Liver (tissue), 9 donors: Measurements from ENCODE around the gene SPATA33. TPM values are rescaled to one million over a fixed set of nuclear protein-coding genes. Genes with fewer than 3 reads are reported as not detected.

Source experiments
- DNase-seq: peaks from one replicate; pipeline ENCODE4 v3.0.0-alpha.2; 2017; ENCODE audit warnings: low spot score
- H3K27ac ChIP-seq, 2 donors: one replicate each; pipeline ENCODE4 v1.7.0; 2013; ENCODE audit warnings: inconsistent platforms in 2 of 2, low read length in 2 of 2, control low read depth in 1 of 2, low read depth in 1 of 2, mild to moderate bottlenecking in 1 of 2
- H3K27me3 ChIP-seq, 4 donors: one replicate each; pipeline versions ENCODE4 v1.6.1 to v1.7.0; 2013; ENCODE audit warnings: low read length in 3 of 4, inconsistent platforms in 1 of 4, mild to moderate bottlenecking in 1 of 4, moderate library complexity in 1 of 4; ENCODE audit not compliant: control insufficient read depth in 4 of 4, insufficient read depth in 4 of 4
- H3K36me3 ChIP-seq, 4 donors: one replicate each; pipeline versions ENCODE4 v1.6.1 to v1.7.0; 2013; ENCODE audit warnings: low read length in 3 of 4, mild to moderate bottlenecking in 3 of 4, low read depth in 1 of 4, moderate library complexity in 1 of 4; ENCODE audit not compliant: control insufficient read depth in 4 of 4, insufficient read depth in 3 of 4
- H3K4me1 ChIP-seq, 4 donors: one replicate each; pipeline versions ENCODE4 v1.6.1 to v1.7.0; 2013; ENCODE audit warnings: low read length in 3 of 4, mild to moderate bottlenecking in 3 of 4, moderate library complexity in 1 of 4; ENCODE audit not compliant: control insufficient read depth in 4 of 4, insufficient read depth in 4 of 4
- H3K4me3 ChIP-seq, 3 donors: one replicate each; pipeline versions ENCODE4 v1.6.1 to v1.7.0; 2013; ENCODE audit warnings: low read length in 3 of 3, control low read depth in 1 of 3, low read depth in 1 of 3, mild to moderate bottlenecking in 1 of 3
- H3K9ac ChIP-seq, 2 donors: one replicate each; pipeline ENCODE4 v1.7.0; 2013; ENCODE audit warnings: low read length in 2 of 2, mild to moderate bottlenecking in 2 of 2, moderate library complexity in 2 of 2, control low read depth in 1 of 2, low read depth in 1 of 2
- H3K9me3 ChIP-seq, 4 donors: one replicate each; pipeline versions ENCODE4 v1.6.1 to v1.7.0; 2013; ENCODE audit warnings: low read length in 3 of 4; ENCODE audit not compliant: control insufficient read depth in 4 of 4
- EGR1 ChIP-seq, 2 donors: IDR thresholded peaks; 2 replicates each; pipeline ENCODE4 v1.6.1; 2016 to 2018; ENCODE audit warnings: antibody characterized with exemption in 2 of 2, low read depth in 2 of 2
- FOXA1 ChIP-seq: IDR thresholded peaks from 2 replicates; pipeline ENCODE4 v1.6.1; 2016; ENCODE audit warnings: antibody characterized with exemption
- FOXA2 ChIP-seq: IDR thresholded peaks from 2 replicates; pipeline ENCODE4 v1.6.1; 2016; ENCODE audit warnings: antibody characterized with exemption
- GABPA ChIP-seq, 2 donors: IDR thresholded peaks in 1 of 2; conservative IDR thresholded peaks in 1 of 2; 2 replicates each; pipeline ENCODE4 v1.6.1; 2016; ENCODE audit warnings: antibody characterized with exemption in 2 of 2, mild to moderate bottlenecking in 1 of 2, moderate library complexity in 1 of 2
- HNF4A ChIP-seq, 2 donors: conservative IDR thresholded peaks; 2 replicates each; pipeline ENCODE4 v1.6.1; 2016; ENCODE audit warnings: antibody characterized with exemption in 2 of 2, mild to moderate bottlenecking in 2 of 2
- HNF4G ChIP-seq: IDR thresholded peaks from 2 replicates; pipeline ENCODE4 v1.6.1; 2016; ENCODE audit warnings: antibody characterized with exemption
- JUND ChIP-seq, 2 donors: IDR thresholded peaks; 2 replicates each; pipeline ENCODE4 v1.6.1; 2016; ENCODE audit warnings: antibody characterized with exemption in 2 of 2
- NR2F2 ChIP-seq: IDR thresholded peaks from 2 replicates; pipeline ENCODE4 v1.6.1; 2016; ENCODE audit warnings: antibody characterized with exemption
- REST ChIP-seq: IDR thresholded peaks from 2 replicates; pipeline ENCODE4 v1.6.1; 2016; ENCODE audit warnings: antibody characterized with exemption, mild to moderate bottlenecking
- RXRA ChIP-seq, 2 donors: IDR thresholded peaks; 2 replicates each; pipeline ENCODE4 v1.6.1; 2017 to 2018; ENCODE audit warnings: antibody characterized with exemption in 2 of 2, mild to moderate bottlenecking in 1 of 2
- SP1 ChIP-seq: IDR thresholded peaks from 2 replicates; pipeline ENCODE4 v1.6.1; 2018; ENCODE audit warnings: antibody characterized with exemption, mild to moderate bottlenecking
- TAF1 ChIP-seq: conservative IDR thresholded peaks from 2 replicates; pipeline ENCODE4 v1.6.1; 2016; ENCODE audit warnings: antibody characterized with exemption, mild to moderate bottlenecking
- YY1 ChIP-seq: IDR thresholded peaks from 2 replicates; pipeline ENCODE4 v1.6.1; 2016; ENCODE audit warnings: antibody characterized with exemption, mild to moderate bottlenecking
- WGBS: extraction: QIAGEN DNeasy Blood & Tissue Kit; methylation state at CpG from one replicate; pipeline ENCODE4 v1.1.7; 2013; 5-methylcytosine and 5-hydroxymethylcytosine counted together
- polyA plus RNA-seq, 2 donors: library from polyadenylated mRNA; stranded (reverse) in 1 of 2; unstranded in 1 of 2; fragments of 200-250 nt in 1 of 2; fragments of >200 nt in 1 of 2; fragmentation: Nextera tagmentation in 1 of 2; extraction: Ambion mirVana in 1 of 2; gene quantifications; one replicate each; pipeline versions ENCODE4 v1.2.1 to v1.2.3, GENCODE V29; 2013 to 2015
- total RNA-seq, 2 donors: library from RNA; depleted of rRNA; stranded (reverse); fragments of >200 nt; gene quantifications; one replicate each; pipeline ENCODE4 v1.2.3, GENCODE V29; 2014
- TF ChIP-seq, protein P1 (sequence below): IDR thresholded peaks from 2 replicates; pipeline ENCODE4 v1.6.1; 2016; ENCODE audit warnings: antibody characterized with exemption
- TF ChIP-seq, protein P2 (sequence below): IDR thresholded peaks from 2 replicates; pipeline ENCODE4 v1.6.1; 2016; ENCODE audit warnings: antibody characterized with exemption
- donor health status: healthy.
- donor health status: healthy.
- donor health status: healthy.
- donor health status: healthy.
- donor health status: healthy.

Gene SPATA33
- total and polyA plus RNA-seq, 4 donors, result 1.6 to 3.6 (median 3.4) TPM

- TF ChIP-seq SP1 (no peak), EGR1 (IDR thresholded peaks at IDR 0.05; ENCODE audit: low read depth in 2 of 2) (no peak), JUND (IDR thresholded peaks at IDR 0.05) (no peak), YY1 (no peak), FOXA2 (no peak), FOXA1 (no peak), GABPA (IDR thresholded peaks at IDR 0.05 in 1 of 2, conservative IDR thresholded peaks at IDR 0.05 in 1 of 2) (no peak), HNF4G (no peak), NR2F2 (no peak), TAF1 (no peak), REST (no peak)
- TF ChIP-seq, protein P1, sequence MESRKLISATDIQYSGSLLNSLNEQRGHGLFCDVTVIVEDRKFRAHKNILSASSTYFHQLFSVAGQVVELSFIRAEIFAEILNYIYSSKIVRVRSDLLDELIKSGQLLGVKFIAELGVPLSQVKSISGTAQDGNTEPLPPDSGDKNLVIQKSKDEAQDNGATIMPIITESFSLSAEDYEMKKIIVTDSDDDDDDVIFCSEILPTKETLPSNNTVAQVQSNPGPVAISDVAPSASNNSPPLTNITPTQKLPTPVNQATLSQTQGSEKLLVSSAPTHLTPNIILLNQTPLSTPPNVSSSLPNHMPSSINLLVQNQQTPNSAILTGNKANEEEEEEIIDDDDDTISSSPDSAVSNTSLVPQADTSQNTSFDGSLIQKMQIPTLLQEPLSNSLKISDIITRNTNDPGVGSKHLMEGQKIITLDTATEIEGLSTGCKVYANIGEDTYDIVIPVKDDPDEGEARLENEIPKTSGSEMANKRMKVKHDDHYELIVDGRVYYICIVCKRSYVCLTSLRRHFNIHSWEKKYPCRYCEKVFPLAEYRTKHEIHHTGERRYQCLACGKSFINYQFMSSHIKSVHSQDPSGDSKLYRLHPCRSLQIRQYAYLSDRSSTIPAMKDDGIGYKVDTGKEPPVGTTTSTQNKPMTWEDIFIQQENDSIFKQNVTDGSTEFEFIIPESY, result no peak
- peak overlapping the region; percentile 87 to 95 (median 89) for H3K4me3 ChIP-seq
- H3K4me1 ChIP-seq, result peaks cover 4 to 29% (median 22%) of the 10 kb centered on the region in 4 donors
- 19% methylated on average over 27 of the region's 27 CpGs for WGBS
- peak overlapping the region; percentile 15 to 66 for H3K9ac ChIP-seq
- H3K9me3 ChIP-seq, result no peaks in the 10 kb centered on the region
- no peaks in the 10 kb centered on the region for H3K27me3 ChIP-seq
- peak overlapping the region in 1 of 2 donors; percentile 21 for H3K27ac ChIP-seq
- peak; percentile 52 for DNase-seq
- peaks cover 1 to 12% (median 5%) of the 10 kb centered on the region in 4 donors for H3K36me3 ChIP-seq
Observed at GRCh38 chr16:89658221-89658879, 714 bp downstream of the SPATA33 start.

DNA sequence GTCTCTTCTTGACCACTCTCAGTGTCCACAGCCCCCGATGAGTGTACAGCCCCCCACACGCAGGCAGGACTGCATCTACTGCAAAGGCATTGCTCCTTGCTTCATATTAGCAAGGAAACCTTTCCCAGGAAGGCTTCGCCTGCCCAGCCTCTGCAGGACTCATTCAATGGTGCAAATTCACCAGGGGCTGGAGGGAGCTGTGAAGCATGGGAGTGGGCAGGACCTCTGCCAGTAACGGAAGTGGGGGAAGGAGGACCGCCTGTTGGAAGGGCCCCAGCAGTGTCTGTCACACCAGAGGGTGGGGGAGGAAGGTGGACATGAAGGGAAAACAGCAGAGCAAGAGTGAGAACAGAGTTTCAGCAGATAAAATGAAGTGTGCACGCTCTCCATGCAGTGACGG is 2.5 kb downstream of the SPATA33 start:
- DNase-seq, result no peak
- Histone ChIP-seq H3K9me3 (no peaks in the 10 kb centered on the region), H3K9ac (no peak overlapping the region), H3K27ac (no peak overlapping the region), H3K36me3 (peaks cover 1 to 9% (median 6%) of the 10 kb centered on the region in 4 donors), H3K4me1 (peaks cover 4 to 25% (median 17%) of the 10 kb centered on the region in 4 donors), H3K4me3 (no peak overlapping the region), H3K27me3 (no peaks in the 10 kb centered on the region)
- no peak for TF ChIP-seq HNF4G
- TF ChIP-seq, protein P1, result no peak
- no peak for TF ChIP-seq FOXA2
- no peak for TF ChIP-seq RXRA (IDR thresholded peaks at IDR 0.05)
- TF ChIP-seq, protein P2, sequence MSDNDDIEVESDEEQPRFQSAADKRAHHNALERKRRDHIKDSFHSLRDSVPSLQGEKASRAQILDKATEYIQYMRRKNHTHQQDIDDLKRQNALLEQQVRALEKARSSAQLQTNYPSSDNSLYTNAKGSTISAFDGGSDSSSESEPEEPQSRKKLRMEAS, result no peak
- no peak for TF ChIP-seq EGR1 (IDR thresholded peaks at IDR 0.05; ENCODE audit: low read depth in 2 of 2)
- TF ChIP-seq HNF4A (conservative IDR thresholded peaks at IDR 0.05), result no peak
- TF ChIP-seq TAF1, result no peak
- TF ChIP-seq GABPA (IDR thresholded peaks at IDR 0.05 in 1 of 2, conservative IDR thresholded peaks at IDR 0.05 in 1 of 2), result no peak
- TF ChIP-seq REST, result no peak
- no peak for TF ChIP-seq YY1
- WGBS, result 97% methylated on average over 7 of the region's 7 CpGs
